Non-pigmented ciliary epithelial cell (primary cell): Measurements from ENCODE around the gene TRIM3.
"Not testable (repeated sequence)": the region's sequence is repeated elsewhere in the genome, so short reads cannot be mapped to it uniquely, and the experiment has no call there.

ENCODE experiments used
- DNase-seq: peaks from one replicate; pipeline ENCODE4 v3.0.0-alpha.2; 2010; ENCODE audit warnings: low read depth

Gene TRIM3

GRCh38 chr11:6473451-6474412, at the start of gene TRIM3:
TSS of gene TRIM3 (minus strand) at chr11:6473941. CDS start at chr11:6465695, 8,246 bp downstream.
- no peak for DNase-seq

- DNase-seq = peak; percentile 52
Measured at GRCh38 chr11:6523253-6523652, 49.5 kb upstream of the TRIM3 start.

DNA sequence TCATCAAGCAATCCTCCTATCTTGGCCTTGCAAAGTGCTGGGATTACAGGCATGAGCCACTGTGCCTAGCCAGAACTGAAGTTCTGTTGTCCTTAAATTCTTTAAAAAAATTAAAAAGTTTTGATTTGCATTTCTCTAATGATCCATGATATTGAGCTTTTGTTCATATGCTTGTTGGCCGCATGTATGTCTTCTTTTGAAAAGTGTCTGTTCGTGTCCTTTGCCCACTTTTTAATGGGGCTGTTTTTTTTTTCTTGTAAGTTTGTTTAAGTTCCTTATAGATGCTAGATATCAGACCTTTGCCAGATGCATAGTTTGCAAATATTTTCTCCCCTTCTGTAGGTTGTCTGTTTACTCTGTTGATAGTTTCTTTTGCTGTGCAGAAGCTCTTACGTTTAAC, 48.2 kb upstream of the TRIM3 start:
- DNase-seq = not testable (repeated sequence)

DNA sequence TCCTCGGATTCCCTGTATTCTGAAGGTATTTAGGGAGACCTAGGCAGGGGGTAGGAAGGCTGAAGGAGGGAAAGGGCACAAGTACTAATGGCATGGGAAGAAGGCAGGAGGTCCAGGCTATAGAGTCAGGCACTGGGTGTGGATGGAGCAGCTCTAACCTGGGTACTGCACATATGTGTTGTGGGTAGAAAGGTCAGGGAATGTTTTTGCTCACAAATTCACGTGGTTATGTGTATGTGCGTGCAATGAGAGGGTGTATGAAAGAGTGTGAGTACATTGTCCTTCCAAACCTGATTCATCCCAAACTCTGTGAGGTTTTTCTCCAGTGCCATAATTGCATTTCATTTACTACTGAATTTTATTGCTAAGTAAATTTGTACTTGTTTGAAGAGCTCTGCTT, 46.5 kb upstream of the TRIM3 start:
- DNase-seq = no peak

DNA sequence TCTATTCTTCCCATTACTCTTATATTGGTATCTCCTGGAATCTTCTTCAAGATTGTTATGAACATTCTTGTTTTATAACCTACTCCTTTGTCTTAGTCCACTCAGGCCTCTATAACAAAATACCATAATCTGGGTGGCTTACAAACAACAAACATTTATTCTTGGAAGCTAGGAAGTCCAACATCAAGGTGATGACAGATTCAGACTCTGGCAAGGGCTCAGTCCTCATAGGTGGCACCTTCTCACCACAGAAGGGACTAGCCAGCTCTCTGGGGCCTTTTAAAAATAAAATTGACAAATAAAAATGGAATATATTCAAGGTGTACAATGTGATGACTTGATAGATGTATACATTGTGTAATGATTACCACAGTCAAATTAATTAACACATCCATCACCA, 43.1 kb upstream of the TRIM3 start:
- DNase-seq = no peak

DNA sequence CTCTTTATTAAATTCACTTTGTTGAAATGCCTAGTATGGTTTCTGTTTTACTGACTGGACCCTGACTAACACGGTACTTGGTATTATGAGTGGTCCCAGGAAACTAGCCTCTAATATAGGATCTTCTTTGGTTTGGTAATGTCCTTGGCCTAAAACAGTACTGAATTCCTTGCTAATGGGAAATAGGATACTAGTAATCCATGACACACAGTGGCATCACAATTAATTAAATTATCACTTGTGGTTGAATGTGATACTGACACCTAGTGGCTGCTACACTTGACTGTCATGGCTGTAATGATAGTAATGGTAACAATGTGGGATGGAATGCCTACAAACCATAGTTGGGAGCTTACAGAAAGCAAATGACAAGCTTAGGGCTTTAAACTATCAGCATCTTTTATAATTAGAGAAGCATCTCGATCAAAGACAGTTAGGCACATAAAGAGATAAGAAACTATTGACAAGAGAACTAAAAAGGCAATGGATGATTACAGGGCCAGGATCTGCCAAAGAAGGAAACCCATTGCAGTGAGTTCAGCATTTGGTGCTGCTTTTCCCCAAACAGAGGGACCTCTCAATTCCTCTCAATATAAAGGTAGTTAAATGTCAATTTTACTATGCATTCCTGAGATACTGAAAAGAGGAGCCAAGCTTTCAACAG, 32.0 kb upstream of the TRIM3 start:
- DNase-seq = no peak

- DNase-seq = no peak
Measured at GRCh38 chr11:6504166-6504565, 30.4 kb upstream of the TRIM3 start.

DNA sequence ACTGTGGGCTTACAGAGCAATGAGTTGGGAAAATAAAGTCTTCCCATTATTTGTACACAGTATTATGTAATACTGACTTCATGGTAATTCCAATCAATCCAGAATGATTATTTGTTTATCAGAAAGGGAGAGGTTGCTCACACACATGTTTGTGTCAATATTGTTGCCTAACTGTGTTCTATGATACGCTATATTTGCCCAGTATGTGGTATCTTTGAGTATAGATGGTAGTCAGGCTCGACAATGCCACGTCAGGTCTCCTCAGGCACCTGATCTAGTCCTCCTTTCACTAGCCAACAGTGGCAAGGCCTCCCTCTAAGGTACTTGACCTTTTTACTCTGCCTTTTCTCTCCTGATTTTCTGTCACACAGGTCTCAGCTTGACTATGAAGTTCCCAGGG, 28.6 kb upstream of the TRIM3 start:
- no peak for DNase-seq

- no peak for DNase-seq
Measured at GRCh38 chr11:6498544-6498943, 24.8 kb upstream of the TRIM3 start.

- no peak for DNase-seq
Measured at GRCh38 chr11:6498121-6498520, 24.4 kb upstream of the TRIM3 start.

GRCh38 chr11:6497069-6497839, 23.5 kb upstream of the TRIM3 start, which contains the start of gene DNHD1:
TSS of gene DNHD1 (plus strand) at chr11:6497280. CDS start at chr11:6498216, 936 bp downstream.
- no peak for DNase-seq

DNA sequence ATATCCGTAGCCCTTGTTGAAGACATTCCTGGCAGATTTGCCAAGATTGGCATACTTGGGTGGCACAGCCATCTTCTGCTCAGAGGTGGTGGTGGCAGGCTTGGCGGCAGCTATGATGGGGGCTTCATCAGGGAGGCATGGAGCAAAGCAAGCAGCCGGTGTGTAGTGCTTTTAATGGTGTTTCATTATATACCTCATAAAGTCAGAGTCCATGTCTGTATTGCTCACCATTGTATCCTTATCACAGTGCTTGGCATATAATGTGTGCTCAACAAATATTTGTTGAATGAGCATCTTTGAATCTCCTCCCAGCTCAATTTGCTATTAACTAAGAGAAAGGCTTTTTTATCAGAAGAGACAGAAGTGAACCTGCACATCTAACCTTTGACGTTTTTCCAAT, 15.6 kb upstream of the TRIM3 start:
- no peak for DNase-seq

GRCh38 chr11:6488821-6489220, 15.1 kb upstream of the TRIM3 start:
- no peak for DNase-seq

DNA sequence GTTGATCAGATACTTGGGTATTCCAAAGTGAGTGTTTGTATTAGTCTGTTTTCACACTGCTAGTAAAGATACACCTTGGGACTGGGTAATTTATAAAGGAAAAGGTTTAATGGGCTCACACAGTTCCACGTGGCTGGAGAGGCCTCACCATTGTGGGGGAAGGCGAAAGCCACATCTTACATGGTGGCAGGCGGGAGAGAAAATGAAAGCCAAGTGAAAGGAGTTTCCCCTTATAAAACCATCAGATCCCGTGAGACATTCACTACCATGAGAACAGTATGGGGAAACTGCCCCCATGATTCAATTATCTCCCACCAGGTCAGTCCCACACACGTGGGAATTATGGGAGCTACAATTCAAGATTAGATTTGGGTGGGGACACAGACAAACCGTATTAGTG, 14.6 kb upstream of the TRIM3 start:
- no peak for DNase-seq

- DNase-seq = no peak
Measured at GRCh38 chr11:6486938-6487337, 13.2 kb upstream of the TRIM3 start.

DNA sequence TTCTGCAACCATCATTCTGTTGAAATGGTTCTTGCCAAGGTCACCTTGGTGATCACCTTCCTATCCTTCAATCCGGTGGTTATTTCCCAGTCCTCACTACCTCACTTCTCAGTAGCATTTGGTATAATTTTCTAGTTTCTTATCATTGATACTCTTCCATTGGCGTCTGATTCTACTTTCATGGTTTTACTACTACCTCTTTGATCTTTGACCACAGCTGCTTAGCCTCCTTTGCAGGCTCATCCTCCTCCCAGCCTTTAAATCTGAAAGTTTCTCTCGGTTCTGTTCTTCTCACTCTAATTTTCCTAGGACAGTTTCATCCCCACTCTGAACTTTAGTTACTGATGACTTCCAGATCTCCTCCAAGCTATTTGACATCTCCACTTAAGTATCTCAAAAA, 12.5 kb upstream of the TRIM3 start:
- no peak for DNase-seq

DNA sequence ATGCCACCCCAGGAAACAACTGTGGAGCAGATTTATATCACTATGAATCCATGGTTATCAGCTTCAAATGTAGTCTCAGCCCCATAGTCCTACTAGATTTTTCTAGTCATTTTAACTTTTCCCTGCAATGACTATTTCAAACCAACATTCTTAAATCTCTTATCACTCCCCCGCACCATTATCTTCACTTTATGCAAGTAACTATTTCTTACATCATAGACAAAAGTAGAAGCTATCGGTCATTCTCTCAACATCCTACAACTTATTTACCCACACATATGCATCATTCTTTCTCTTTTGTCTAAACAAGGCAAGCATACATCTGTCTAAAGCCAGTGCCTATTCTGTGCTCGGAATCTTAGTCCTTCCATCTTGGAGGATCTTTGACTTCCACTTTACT, 11.9 kb upstream of the TRIM3 start:
- DNase-seq = no peak

GRCh38 chr11:6483015-6483414, 9.3 kb upstream of the TRIM3 start:
- DNase-seq = no peak

GRCh38 chr11:6482441-6482840, 8.7 kb upstream of the TRIM3 start:
- no peak for DNase-seq

DNA sequence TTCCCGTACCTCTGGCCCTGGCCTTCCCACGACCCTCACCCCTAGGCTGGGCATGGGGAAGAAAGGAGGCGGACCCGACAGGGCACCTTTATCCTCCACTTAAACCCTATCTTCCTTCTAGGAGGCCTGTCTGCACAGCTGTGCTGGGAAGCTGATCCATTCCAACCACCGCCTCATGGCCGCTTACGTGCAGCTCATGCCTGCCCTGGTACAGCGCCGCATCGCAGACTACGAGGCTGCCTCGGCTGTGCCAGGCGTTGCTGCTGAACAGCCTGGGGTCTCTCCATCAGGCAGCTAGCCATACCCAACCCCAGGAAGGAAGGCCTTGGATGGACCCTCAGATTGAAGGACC, 8.2 kb upstream of the TRIM3 start:
- no peak for DNase-seq

DNA sequence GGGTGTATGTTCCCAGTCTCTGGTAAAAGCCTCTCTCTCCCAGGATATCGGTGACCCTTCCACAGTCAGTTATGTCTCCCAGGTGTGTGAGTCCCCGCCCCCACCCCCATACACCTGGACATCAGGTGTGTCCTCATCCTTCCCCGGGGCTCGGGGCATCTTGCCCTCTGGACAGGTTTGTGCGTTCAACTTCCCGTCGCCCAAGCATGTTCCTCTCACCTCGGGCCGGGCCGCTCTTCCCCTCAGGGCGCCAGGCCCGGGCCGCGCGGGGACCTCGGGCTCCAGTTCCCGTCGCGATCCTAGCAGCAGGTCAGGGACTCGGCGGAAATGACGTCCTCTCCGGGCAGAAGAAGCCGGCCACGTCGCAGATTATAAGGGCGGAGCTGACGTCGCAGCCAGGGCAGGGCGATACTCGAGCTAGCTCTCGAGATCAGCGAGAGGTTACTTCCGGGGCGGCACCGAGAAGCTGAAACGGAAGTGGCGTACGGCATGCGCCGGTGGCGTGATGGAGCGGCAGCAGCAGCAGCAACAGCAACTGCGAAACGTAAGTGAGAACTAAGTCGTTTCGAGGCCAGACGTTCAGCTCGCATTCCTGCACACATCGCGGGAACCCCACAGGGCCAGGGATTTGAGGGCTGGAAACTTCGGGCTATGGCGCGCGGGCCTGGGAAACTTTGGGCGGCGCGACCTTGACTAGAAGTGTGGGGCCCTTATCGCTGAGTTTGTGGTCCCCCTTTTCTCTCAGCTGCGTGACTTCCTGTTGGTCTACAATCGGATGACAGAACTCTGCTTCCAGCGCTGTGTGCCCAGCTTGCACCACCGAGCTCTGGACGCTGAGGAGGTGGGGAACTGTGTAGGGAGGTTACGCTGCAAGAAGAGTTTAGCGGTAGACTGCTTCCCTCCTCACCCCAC, 7.5 kb upstream of the TRIM3 start, which contains the start of the genes ARFIP2 and TIMM10B:
ARFIP2 (minus strand) TSS at position 320 of the 912 bp plus-strand sequence. CDS start 910 bp downstream, outside the sequence.
TIMM10B (plus strand) TSS at position 490 of the 912 bp plus-strand sequence; CDS start at position 506, 16 bp downstream.
- DNase-seq = peak; percentile 92
